ENCODE results near the gene TXNDC2. TPM values are rescaled to one million over a fixed set of nuclear protein-coding genes. Genes with fewer than 3 reads are reported as not detected.
A peak's percentile ranks its signal among the peaks of the same experiment; 100 is the strongest.

TXNDC2 gene
- total and polyA plus RNA-seq, 9 of the 15 experiments (the other 6 are each of a cell fraction or from before 2014, with no cell fraction given), result 1.2 to 4.9 (median 2.3) TPM

GRCh38 chr18:9869715-9870430 lies 15.9 kb upstream of the TXNDC2 start (continued):
- TF ChIP-seq BCLAF1 (IDR thresholded peaks at IDR 0.05; ENCODE audit: borderline replicate concordance in 1 of 2, control insufficient read depth in 1 of 2, low read depth in 2 of 2, low read length in 1 of 2), result peak in 1 of 2 experiments; percentile 54; a peak in 1 of 4 replicates
- no peak for TF ChIP-seq ZHX1 (conservative IDR thresholded peaks at IDR 0.05; ENCODE audit: low read length)
- TF ChIP-seq ETV5 (CRISPR knock-in tag; IDR thresholded peaks at IDR 0.05; ENCODE audit: low read depth), result no peak
- TF ChIP-seq NFE2L1 (tag; IDR thresholded peaks at IDR 0.05; ENCODE audit: borderline replicate concordance, low read depth), result peak; percentile 86
- TF ChIP-seq PYGO2 (tag; IDR thresholded peaks at IDR 0.05), result peak; percentile 64; the same call in 1 of the 2 replicates
- TF ChIP-seq DEAF1 (CRISPR knock-in tag; IDR thresholded peaks at IDR 0.05), result no peak; the same call in 1 of the 2 replicates

All from K562 (cell line).